Measurements from ENCODE around the gene USP24. TPM values are rescaled to one million over a fixed set of nuclear protein-coding genes. Genes with fewer than 3 reads are reported as not detected.

Gene USP24
- total and polyA plus RNA-seq, 2 donors (not counting 1 experiment from before 2014, with no cell fraction given), result 18.9 to 152 TPM

DNA sequence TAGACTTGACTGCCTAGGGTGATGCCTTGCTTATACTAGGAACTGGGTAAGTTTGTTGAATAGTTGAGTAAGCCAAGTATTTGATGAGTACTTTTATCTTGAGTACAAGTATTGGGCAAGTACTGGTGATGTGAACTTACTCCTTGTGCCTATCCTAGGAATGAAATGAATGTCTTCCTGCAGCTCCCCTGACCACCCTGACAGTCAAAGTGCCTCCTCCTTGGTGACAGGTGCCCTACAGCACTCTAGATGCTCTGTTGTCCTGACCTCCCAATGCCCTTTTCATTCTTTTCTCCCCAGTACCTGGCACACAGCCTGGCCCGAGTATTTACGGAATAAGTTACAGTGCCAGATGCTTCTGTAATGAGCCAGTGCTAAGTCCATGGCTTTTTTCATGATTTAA lies 150.3 kb downstream of the USP24 start:
- Histone ChIP-seq H3K27me3 (replicated peaks in 1 of 4; ENCODE audit: control extremely low read depth in 1 of 4, control insufficient read depth in 3 of 4, insufficient read depth in 4 of 4, low read length in 3 of 4) (no peaks in the 10 kb centered on the region), H3K79me2 (ENCODE audit: control insufficient read depth, insufficient read depth, low read length) (no peaks in the 10 kb centered on the region), H3K9me3 (ENCODE audit: control extremely low read depth in 1 of 3, control insufficient read depth in 2 of 3, insufficient read depth in 1 of 3, low read length in 2 of 3) (no peaks in the 10 kb centered on the region), H3K27ac (ENCODE audit: low read length in 2 of 2) (no peak overlapping the region), H3K4me2 (replicated peaks; ENCODE audit: low read depth, low read length, poor library complexity, severe bottlenecking) (no peak overlapping the region), H3K36me3 (replicated peaks in 1 of 2; ENCODE audit: control extremely low read depth in 1 of 2, control insufficient read depth in 1 of 2, extremely low read depth in 1 of 2, insufficient read depth in 2 of 2, low read length in 1 of 2) (peaks cover 0 to 36% of the 10 kb centered on the region in 2 experiments), H3K4me1 (ENCODE audit: control insufficient read depth in 2 of 2, insufficient read depth in 2 of 2, low read length in 2 of 2) (no peaks in the 10 kb centered on the region), H3K9ac (ENCODE audit: low read length) (no peak overlapping the region), H2AFZ (ENCODE audit: insufficient read depth, low read depth, low read length, poor library complexity, severe bottlenecking) (no peak overlapping the region), H4K20me1 (ENCODE audit: control insufficient read depth, insufficient read depth, low read length, poor library complexity, severe bottlenecking) (no peaks in the 10 kb centered on the region), H3K4me3 (ENCODE audit: control extremely low read depth in 1 of 5, extremely low read depth in 1 of 5, insufficient read depth in 1 of 5, low read depth in 2 of 5, low read length in 4 of 5) (no peak overlapping the region)
- intact Hi-C loops (cut with micrococcal nuclease), result no loop called here
- Mint-ChIP-seq H3K4me3 (no peak overlapping the region), H3K9me3 (ENCODE audit: insufficient read depth) (no peaks in the 10 kb centered on the region), H3K27me3 (no peaks in the 10 kb centered on the region), H3K4me1 (no peaks in the 10 kb centered on the region), H3K27ac (no peak overlapping the region)
- no peak for ATAC-seq (ENCODE audit: low read depth)
- POLR2A ChIA-PET, result no interaction called here
- DNase-seq, result no peak
- CTCF ChIA-PET, result interaction anchor here (1.3 kb wide), 1 partner anchor 12 kb away, joined by 3 read pairs; no protein-coding TSS in a partner anchor
- WGBS (ENCODE audit: insufficient coverage), result 100% methylated on average over 2 of the region's 2 CpGs
- TF ChIP-seq, protein P1, sequence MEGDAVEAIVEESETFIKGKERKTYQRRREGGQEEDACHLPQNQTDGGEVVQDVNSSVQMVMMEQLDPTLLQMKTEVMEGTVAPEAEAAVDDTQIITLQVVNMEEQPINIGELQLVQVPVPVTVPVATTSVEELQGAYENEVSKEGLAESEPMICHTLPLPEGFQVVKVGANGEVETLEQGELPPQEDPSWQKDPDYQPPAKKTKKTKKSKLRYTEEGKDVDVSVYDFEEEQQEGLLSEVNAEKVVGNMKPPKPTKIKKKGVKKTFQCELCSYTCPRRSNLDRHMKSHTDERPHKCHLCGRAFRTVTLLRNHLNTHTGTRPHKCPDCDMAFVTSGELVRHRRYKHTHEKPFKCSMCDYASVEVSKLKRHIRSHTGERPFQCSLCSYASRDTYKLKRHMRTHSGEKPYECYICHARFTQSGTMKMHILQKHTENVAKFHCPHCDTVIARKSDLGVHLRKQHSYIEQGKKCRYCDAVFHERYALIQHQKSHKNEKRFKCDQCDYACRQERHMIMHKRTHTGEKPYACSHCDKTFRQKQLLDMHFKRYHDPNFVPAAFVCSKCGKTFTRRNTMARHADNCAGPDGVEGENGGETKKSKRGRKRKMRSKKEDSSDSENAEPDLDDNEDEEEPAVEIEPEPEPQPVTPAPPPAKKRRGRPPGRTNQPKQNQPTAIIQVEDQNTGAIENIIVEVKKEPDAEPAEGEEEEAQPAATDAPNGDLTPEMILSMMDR (IDR thresholded peaks at IDR 0.05), result no peak
- TF ChIP-seq EZH2 (IDR thresholded peaks at IDR 0.05; ENCODE audit: borderline replicate concordance, insufficient read depth, low read depth, low read length, poor library complexity, severe bottlenecking), result no peak

GRCh38 chr1:55064071-55064581 lies 151.0 kb downstream of the USP24 start:
- Histone ChIP-seq H3K9me3 (ENCODE audit: control extremely low read depth in 1 of 3, control insufficient read depth in 2 of 3, insufficient read depth in 1 of 3, low read length in 2 of 3) (no peaks in the 10 kb centered on the region), H3K36me3 (replicated peaks in 1 of 2; ENCODE audit: control extremely low read depth in 1 of 2, control insufficient read depth in 1 of 2, extremely low read depth in 1 of 2, insufficient read depth in 2 of 2, low read length in 1 of 2) (peaks cover 0 to 29% of the 10 kb centered on the region in 2 experiments), H3K4me3 (ENCODE audit: control extremely low read depth in 1 of 5, extremely low read depth in 1 of 5, insufficient read depth in 1 of 5, low read depth in 2 of 5, low read length in 4 of 5) (no peak overlapping the region), H3K27me3 (replicated peaks in 1 of 4; ENCODE audit: control extremely low read depth in 1 of 4, control insufficient read depth in 3 of 4, insufficient read depth in 4 of 4, low read length in 3 of 4) (no peaks in the 10 kb centered on the region), H3K4me2 (replicated peaks; ENCODE audit: low read depth, low read length, poor library complexity, severe bottlenecking) (no peak overlapping the region), H3K4me1 (ENCODE audit: control insufficient read depth in 2 of 2, insufficient read depth in 2 of 2, low read length in 2 of 2) (no peaks in the 10 kb centered on the region), H2AFZ (ENCODE audit: insufficient read depth, low read depth, low read length, poor library complexity, severe bottlenecking) (no peak overlapping the region), H3K27ac (ENCODE audit: low read length in 2 of 2) (no peak overlapping the region), H3K9ac (ENCODE audit: low read length) (no peak overlapping the region), H3K79me2 (ENCODE audit: control insufficient read depth, insufficient read depth, low read length) (no peaks in the 10 kb centered on the region), H4K20me1 (ENCODE audit: control insufficient read depth, insufficient read depth, low read length, poor library complexity, severe bottlenecking) (no peaks in the 10 kb centered on the region)
- H3K4me3 Mint-ChIP-seq, result no peak overlapping the region
- intact Hi-C loops (cut with micrococcal nuclease), result no loop called here
- 68% methylated on average over 7 of the region's 12 CpGs for WGBS (ENCODE audit: insufficient coverage)
- no peaks in the 10 kb centered on the region for H3K9me3 Mint-ChIP-seq (ENCODE audit: insufficient read depth)
- ChIA-PET POLR2A (no interaction called here), CTCF (no interaction called here)
- H3K27ac Mint-ChIP-seq, result no peak overlapping the region
- ATAC-seq (ENCODE audit: low read depth), result peak; percentile 39
- DNase-seq, result no peak
- no peaks in the 10 kb centered on the region for H3K27me3 Mint-ChIP-seq
- H3K4me1 Mint-ChIP-seq, result no peaks in the 10 kb centered on the region
- TF ChIP-seq, protein P1 (IDR thresholded peaks at IDR 0.05), result peak; percentile 16
- TF ChIP-seq EZH2 (IDR thresholded peaks at IDR 0.05; ENCODE audit: borderline replicate concordance, insufficient read depth, low read depth, low read length, poor library complexity, severe bottlenecking), result no peak

Measured in B cell (primary cell).